ENCODE results near the gene ARHGAP26.

The ARHGAP26 gene

GRCh38 chr5:143072734-143073133 lies 302.6 kb downstream of the ARHGAP26 start:
- Mint-ChIP-seq H3K27ac (no peak overlapping the region), H3K9me3 (peaks cover 5% of the 10 kb centered on the region)

GRCh38 chr5:143073766-143074165 lies 303.6 kb downstream of the ARHGAP26 start:
- Mint-ChIP-seq H3K4me3 (no peak overlapping the region), H3K27ac (no peak overlapping the region), H3K36me3 (peaks cover 22% of the 10 kb centered on the region), H3K9me3 (peaks cover 5% of the 10 kb centered on the region), H3K4me1 (no peaks in the 10 kb centered on the region), H3K27me3 (no peaks in the 10 kb centered on the region)
- DNase-seq (ENCODE audit: low spot score in 2 of 2) (no peak), ATAC-seq (ENCODE audit: low read depth) (no peak)

More at GRCh38 chr5:143072734-143073133, 302.6 kb downstream of the ARHGAP26 start:
- ATAC-seq (ENCODE audit: low read depth) (no peak), DNase-seq (ENCODE audit: low spot score in 2 of 2) (no peak)
- Mint-ChIP-seq H3K36me3 (peaks cover 28% of the 10 kb centered on the region), H3K4me3 (no peak overlapping the region), H3K27me3 (no peaks in the 10 kb centered on the region), H3K4me1 (no peaks in the 10 kb centered on the region)

DNA sequence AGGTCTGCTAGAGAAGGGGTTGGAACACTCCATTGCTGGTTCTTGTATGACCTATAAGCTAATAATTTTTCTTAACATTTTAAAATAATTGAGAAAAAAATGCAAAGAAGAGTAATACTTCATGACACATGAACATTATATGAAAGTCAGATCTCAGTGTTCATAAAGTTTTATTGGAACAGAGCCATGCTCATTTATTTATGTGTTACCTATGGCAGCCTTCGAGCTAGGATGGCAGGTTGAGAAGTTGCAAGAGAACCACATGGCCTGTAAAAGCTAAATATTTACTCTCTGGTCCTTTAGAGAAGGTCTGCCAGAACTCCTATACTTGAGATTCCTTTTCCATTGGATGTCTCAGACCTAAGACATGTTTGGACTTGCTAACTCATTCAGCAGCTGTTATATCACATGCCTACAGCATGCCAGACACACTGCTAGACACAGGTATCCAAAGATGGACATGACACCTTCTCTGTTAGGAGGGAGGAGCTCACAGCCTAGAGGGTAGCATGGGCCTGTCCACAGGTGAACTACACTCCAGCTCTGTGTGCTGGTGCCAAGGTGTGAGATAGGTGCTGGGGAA lies 304.3 kb downstream of the ARHGAP26 start:
- Mint-ChIP-seq H3K27ac (no peak overlapping the region), H3K4me3 (no peak overlapping the region), H3K27me3 (no peaks in the 10 kb centered on the region), H3K36me3 (peaks cover 16% of the 10 kb centered on the region), H3K9me3 (peaks cover 5% of the 10 kb centered on the region), H3K4me1 (no peaks in the 10 kb centered on the region)
- DNase-seq (ENCODE audit: low spot score in 2 of 2), result no peak
- no peak for ATAC-seq (ENCODE audit: low read depth)

DNA sequence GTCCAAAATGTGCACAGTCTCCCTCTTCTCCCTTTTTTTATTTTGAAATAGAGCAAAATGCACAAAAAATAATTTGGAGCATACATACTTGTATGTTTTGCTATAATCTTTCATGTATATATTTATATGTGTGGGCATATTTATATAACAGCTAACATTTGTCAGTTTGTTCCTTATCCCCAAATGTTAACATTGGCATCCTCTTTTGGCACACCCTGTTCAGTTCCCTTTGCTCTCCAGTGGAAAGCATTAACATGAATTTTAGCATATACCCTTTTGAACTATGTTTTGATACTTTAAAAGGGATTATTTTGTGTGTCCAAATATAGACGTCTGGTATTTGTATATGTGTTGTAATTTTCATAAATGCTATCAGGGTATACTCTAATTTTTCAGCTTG lies 306.2 kb downstream of the ARHGAP26 start:
- no peak for DNase-seq (ENCODE audit: low spot score in 2 of 2)
- no peak for ATAC-seq (ENCODE audit: low read depth)
- H3K4me3 Mint-ChIP-seq, result no peak overlapping the region
- peaks cover 7% of the 10 kb centered on the region for H3K36me3 Mint-ChIP-seq
- H3K27ac Mint-ChIP-seq, result no peak overlapping the region
- no peaks in the 10 kb centered on the region for H3K4me1 Mint-ChIP-seq
- H3K27me3 Mint-ChIP-seq, result no peaks in the 10 kb centered on the region
- H3K9me3 Mint-ChIP-seq, result peaks cover 3% of the 10 kb centered on the region

GRCh38 chr5:143077453-143078103 lies 307.4 kb downstream of the ARHGAP26 start:
- no peak for ATAC-seq (ENCODE audit: low read depth)
- DNase-seq (ENCODE audit: low spot score in 2 of 2), result no peak
- Mint-ChIP-seq H3K4me3 (no peak overlapping the region), H3K27me3 (no peaks in the 10 kb centered on the region), H3K36me3 (peaks cover 4% of the 10 kb centered on the region), H3K27ac (no peak overlapping the region), H3K9me3 (no peaks in the 10 kb centered on the region), H3K4me1 (no peaks in the 10 kb centered on the region)

DNA sequence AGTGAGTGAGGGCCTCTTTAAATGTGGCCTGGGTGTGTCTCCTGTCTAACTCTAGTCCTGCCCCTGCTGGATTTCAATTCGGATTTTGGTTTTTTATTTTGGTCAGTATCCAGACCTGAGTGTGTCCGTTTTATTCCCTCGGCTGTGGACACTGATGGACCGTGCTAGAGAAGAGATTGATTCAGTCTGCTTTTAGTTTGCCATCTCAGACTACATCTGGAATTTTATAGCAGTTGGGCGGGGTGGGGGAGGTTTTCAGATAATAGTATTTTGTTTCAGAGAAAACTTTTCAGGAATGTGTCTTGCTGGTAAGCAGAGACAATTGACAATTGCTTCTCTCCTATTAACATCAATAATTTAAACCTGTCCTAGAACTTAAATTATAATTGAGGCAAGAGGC lies 308.1 kb downstream of the ARHGAP26 start:
- Mint-ChIP-seq H3K4me1 (no peaks in the 10 kb centered on the region), H3K27ac (no peak overlapping the region), H3K4me3 (no peak overlapping the region), H3K36me3 (peaks cover 4% of the 10 kb centered on the region), H3K9me3 (no peaks in the 10 kb centered on the region), H3K27me3 (no peaks in the 10 kb centered on the region)
- DNase-seq (ENCODE audit: low spot score in 2 of 2), result no peak
- no peak for ATAC-seq (ENCODE audit: low read depth)

- no peaks in the 10 kb centered on the region for H3K27me3 Mint-ChIP-seq
- ATAC-seq (ENCODE audit: low read depth) (no peak), DNase-seq (ENCODE audit: low spot score in 2 of 2) (no peak)
- peaks cover 4% of the 10 kb centered on the region for H3K36me3 Mint-ChIP-seq
- no peaks in the 10 kb centered on the region for H3K9me3 Mint-ChIP-seq
- no peak overlapping the region for H3K27ac Mint-ChIP-seq
- H3K4me3 Mint-ChIP-seq, result no peak overlapping the region
- H3K4me1 Mint-ChIP-seq, result no peaks in the 10 kb centered on the region
Observed at GRCh38 chr5:143078971-143079370, 308.8 kb downstream of the ARHGAP26 start.

DNA sequence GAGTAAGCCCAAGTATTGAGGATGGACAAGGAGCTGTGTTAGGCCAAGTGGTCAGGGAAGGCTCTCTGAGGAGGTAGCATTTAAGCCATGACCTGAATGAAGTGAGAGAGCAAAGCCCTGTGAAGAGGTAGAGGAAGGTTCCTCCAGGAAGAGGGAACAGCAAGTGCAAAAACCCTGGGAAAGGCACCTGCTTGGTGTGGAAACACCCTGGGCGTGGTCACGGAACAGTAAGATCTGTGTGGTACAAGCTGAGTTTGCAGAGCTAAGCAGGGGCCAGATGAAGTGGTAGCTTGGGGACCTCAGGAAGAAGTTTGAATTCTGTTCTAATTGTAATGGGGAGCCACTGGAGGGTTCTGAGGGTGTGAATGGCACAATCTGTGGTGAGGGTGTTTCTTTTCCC lies 310.2 kb downstream of the ARHGAP26 start:
- Mint-ChIP-seq H3K36me3 (peaks cover 2% of the 10 kb centered on the region), H3K27me3 (no peaks in the 10 kb centered on the region), H3K9me3 (no peaks in the 10 kb centered on the region), H3K4me1 (no peaks in the 10 kb centered on the region), H3K4me3 (no peak overlapping the region), H3K27ac (no peak overlapping the region)
- DNase-seq (ENCODE audit: low spot score in 2 of 2) (no peak), ATAC-seq (ENCODE audit: low read depth) (no peak)

GRCh38 chr5:143080982-143081381 lies 310.8 kb downstream of the ARHGAP26 start:
- no peak overlapping the region for H3K4me3 Mint-ChIP-seq
- ATAC-seq (ENCODE audit: low read depth), result no peak

DNA sequence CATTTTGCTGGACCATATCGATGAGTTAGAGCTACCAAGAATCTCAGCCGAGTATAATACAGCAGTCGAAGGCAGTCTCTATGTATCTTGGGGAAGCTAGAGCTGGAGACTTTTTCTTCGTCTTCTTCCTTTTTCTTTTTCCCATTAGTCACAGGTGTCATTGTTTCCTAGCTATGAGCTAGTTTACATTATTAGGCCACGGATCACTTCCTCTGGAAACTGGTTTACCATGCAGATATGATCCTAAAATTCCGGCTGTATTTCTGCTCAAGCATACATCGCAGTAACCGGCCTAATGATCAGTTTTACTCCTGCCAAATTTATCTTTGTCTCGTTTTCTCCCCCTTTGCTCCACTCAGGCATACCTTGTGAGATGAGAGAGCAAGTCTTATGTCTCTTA lies 312.8 kb downstream of the ARHGAP26 start:
- no peak for DNase-seq (ENCODE audit: low spot score in 2 of 2)

More at GRCh38 chr5:143080982-143081381, 310.8 kb downstream of the ARHGAP26 start:
- H3K36me3 Mint-ChIP-seq, result peaks cover 2% of the 10 kb centered on the region
- H3K27ac Mint-ChIP-seq, result no peak overlapping the region
- H3K4me1 Mint-ChIP-seq, result no peaks in the 10 kb centered on the region
- H3K27me3 Mint-ChIP-seq, result no peaks in the 10 kb centered on the region
- H3K9me3 Mint-ChIP-seq, result no peaks in the 10 kb centered on the region
- DNase-seq (ENCODE audit: low spot score in 2 of 2), result no peak

GRCh38 chr5:143084407-143084806 lies 314.2 kb downstream of the ARHGAP26 start:
- Mint-ChIP-seq H3K27ac (no peak overlapping the region), H3K4me1 (no peaks in the 10 kb centered on the region), H3K4me3 (no peak overlapping the region), H3K27me3 (no peaks in the 10 kb centered on the region), H3K36me3 (peaks cover 4% of the 10 kb centered on the region), H3K9me3 (no peaks in the 10 kb centered on the region)
- ATAC-seq (ENCODE audit: low read depth), result no peak
- no peak for DNase-seq (ENCODE audit: low spot score in 2 of 2)

More for the DNA sequence above, 312.8 kb downstream of the ARHGAP26 start:
- no peaks in the 10 kb centered on the region for H3K27me3 Mint-ChIP-seq
- H3K36me3 Mint-ChIP-seq, result peaks cover 2% of the 10 kb centered on the region
- ATAC-seq (ENCODE audit: low read depth), result no peak
- H3K9me3 Mint-ChIP-seq, result no peaks in the 10 kb centered on the region
- H3K27ac Mint-ChIP-seq, result no peak overlapping the region
- H3K4me3 Mint-ChIP-seq, result no peak overlapping the region
- H3K4me1 Mint-ChIP-seq, result no peaks in the 10 kb centered on the region

GRCh38 chr5:143085319-143085917 lies 315.2 kb downstream of the ARHGAP26 start:
- Mint-ChIP-seq H3K27me3 (no peaks in the 10 kb centered on the region), H3K4me1 (no peaks in the 10 kb centered on the region), H3K4me3 (no peak overlapping the region), H3K36me3 (peaks cover 6% of the 10 kb centered on the region), H3K27ac (no peak overlapping the region), H3K9me3 (no peaks in the 10 kb centered on the region)
- DNase-seq (ENCODE audit: low spot score in 2 of 2) (no peak), ATAC-seq (ENCODE audit: low read depth) (no peak)

DNA sequence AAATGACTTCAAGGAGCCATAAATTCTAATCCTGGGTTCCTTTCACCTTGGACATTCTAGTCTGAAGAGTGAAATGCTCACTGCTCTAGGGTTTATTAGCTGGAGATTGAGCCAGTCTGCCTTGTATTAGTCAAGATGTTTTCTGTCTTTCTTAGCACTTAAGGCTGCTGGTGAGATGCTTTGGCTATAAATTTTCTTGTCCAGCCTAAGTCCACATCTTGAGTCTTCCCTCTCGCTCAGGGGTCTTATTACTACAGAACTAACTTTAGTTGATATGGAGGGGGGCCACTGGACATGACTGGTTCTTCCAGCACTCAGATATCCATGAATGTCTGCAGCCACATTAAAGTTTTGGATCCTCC lies 316.4 kb downstream of the ARHGAP26 start:
- ATAC-seq (ENCODE audit: low read depth), result no peak
- Mint-ChIP-seq H3K9me3 (no peaks in the 10 kb centered on the region), H3K36me3 (peaks cover 4% of the 10 kb centered on the region), H3K27ac (no peak overlapping the region), H3K4me1 (no peaks in the 10 kb centered on the region), H3K4me3 (no peak overlapping the region), H3K27me3 (no peaks in the 10 kb centered on the region)
- no peak for DNase-seq (ENCODE audit: low spot score in 2 of 2)

GRCh38 chr5:143086908-143087637 lies 316.9 kb downstream of the ARHGAP26 start:
- H3K9me3 Mint-ChIP-seq, result no peaks in the 10 kb centered on the region
- no peak overlapping the region for H3K4me3 Mint-ChIP-seq
- ATAC-seq (ENCODE audit: low read depth), result no peak
- no peak overlapping the region for H3K27ac Mint-ChIP-seq
- H3K36me3 Mint-ChIP-seq, result peaks cover 4% of the 10 kb centered on the region
- H3K27me3 Mint-ChIP-seq, result no peaks in the 10 kb centered on the region
- H3K4me1 Mint-ChIP-seq, result no peaks in the 10 kb centered on the region
- DNase-seq (ENCODE audit: low spot score in 2 of 2), result no peak
